CD4-positive, CD25-positive, alpha-beta regulatory T cell (primary cell): ENCODE measurements around the gene ANO6. TPM values are rescaled to one million over a fixed set of nuclear protein-coding genes. Genes with fewer than 3 reads are reported as not detected.
A peak's percentile ranks its signal among the peaks of the same experiment; 100 is the strongest.

Experiments used
- ATAC-seq, 2 donors: fragments of 150-1000 bp; cut with Tn5 transposase; one replicate each; pipeline ENCODE4 v1.10.0; 2021; ENCODE audit warnings: low read depth in 2 of 2, moderate number of reproducible peaks in 2 of 2, moderate library complexity in 1 of 2
- DNase-seq, 3 donors: peaks; one replicate each; pipeline versions ENCODE4 v3.0.0 to v3.0.0-alpha.2; 2012 to 2022; ENCODE audit warnings: mixed read lengths in 1 of 3
- H3K27ac ChIP-seq: one replicate; pipeline ENCODE4 v1.7.0; 2013; ENCODE audit warnings: mild to moderate bottlenecking, low read length; ENCODE audit not compliant: insufficient read depth, poor library complexity, severe bottlenecking
- H3K27me3 ChIP-seq: one replicate; pipeline ENCODE4 v1.7.0; 2013; ENCODE audit warnings: low read length; ENCODE audit not compliant: control insufficient read depth, insufficient read depth
- H3K36me3 ChIP-seq: one replicate; pipeline ENCODE4 v1.7.0; 2013; ENCODE audit warnings: mild to moderate bottlenecking, low read length, moderate library complexity; ENCODE audit not compliant: control insufficient read depth, insufficient read depth
- H3K4me1 ChIP-seq: 2 replicates; pipeline ENCODE4 v1.7.0; 2013; ENCODE audit warnings: mild to moderate bottlenecking, low read length; ENCODE audit not compliant: insufficient read depth, control insufficient read depth, poor library complexity, severe bottlenecking
- H3K4me3 ChIP-seq: one replicate; pipeline ENCODE4 v1.7.0; 2013; ENCODE audit warnings: low read depth, mild to moderate bottlenecking, low read length, moderate library complexity
- H3K9me3 ChIP-seq, 2 experiments: 1 replicate in 1 of 2; 2 replicates in 1 of 2; pipeline ENCODE4 v1.7.0; 2013; ENCODE audit warnings: low read length in 2 of 2, mild to moderate bottlenecking in 1 of 2, moderate library complexity in 1 of 2; ENCODE audit not compliant: control insufficient read depth in 2 of 2
- H3K27ac Mint-ChIP-seq, 3 donors: one replicate each; pipeline ENCODE4 v1.8.0; 2020 to 2022; ENCODE audit warnings: mild to moderate bottlenecking in 3 of 3, mixed read lengths in 3 of 3, moderate library complexity in 2 of 3
- H3K27me3 Mint-ChIP-seq: one replicate; pipeline ENCODE4 v1.8.0; 2022; ENCODE audit warnings: mild to moderate bottlenecking, mixed read lengths
- H3K36me3 Mint-ChIP-seq: one replicate; pipeline ENCODE4 v1.8.0; 2020; ENCODE audit warnings: mixed read lengths
- H3K4me1 Mint-ChIP-seq, 4 donors: one replicate each; pipeline ENCODE4 v1.8.0; 2020 to 2022; ENCODE audit warnings: mixed read lengths in 4 of 4, mild to moderate bottlenecking in 1 of 4
- H3K4me3 Mint-ChIP-seq, 4 donors: one replicate each; pipeline ENCODE4 v1.8.0; 2020 to 2022; ENCODE audit warnings: mild to moderate bottlenecking in 4 of 4, mixed read lengths in 4 of 4, moderate library complexity in 3 of 4
- H3K9me3 Mint-ChIP-seq, 7 donors: one replicate each; pipeline ENCODE4 v1.8.0; 2020 to 2022; ENCODE audit warnings: mixed read lengths in 7 of 7, mild to moderate bottlenecking in 3 of 7, moderate library complexity in 2 of 7
- polyA plus RNA-seq, 4 donors: library from polyadenylated mRNA; unstranded; fragments of 300-500 nt; fragmentation: Illumina TruSeq; gene quantifications; one replicate each; pipeline ENCODE4 v1.2.3, GENCODE V29; 2021
- total RNA-seq: library from RNA; stranded (reverse); gene quantifications from one replicate; pipeline ENCODE4 v1.2.3, GENCODE V29; 2022

Gene ANO6
- total and polyA plus RNA-seq, 5 donors from 2014 or later = 19.9 to 30.1 (median 24.7) TPM

GRCh38 chr12:45348311-45348710 lies 132.4 kb downstream of the ANO6 start:
- no peak for ATAC-seq
- no peak for DNase-seq
- no peak overlapping the region for H3K27ac Mint-ChIP-seq
- Histone ChIP-seq H3K4me1 (no peaks in the 10 kb centered on the region), H3K27ac (no peak overlapping the region), H3K4me3 (no peak overlapping the region), H3K9me3 (no peaks in the 10 kb centered on the region), H3K36me3 (peaks cover 47% of the 10 kb centered on the region), H3K27me3 (no peaks in the 10 kb centered on the region)
- H3K36me3 Mint-ChIP-seq = peaks cover 59% of the 10 kb centered on the region
- peaks cover 2 to 15% (median 6%) of the 10 kb centered on the region in 4 donors for H3K4me1 Mint-ChIP-seq
- no peaks in the 10 kb centered on the region for H3K27me3 Mint-ChIP-seq
- no peak overlapping the region for H3K4me3 Mint-ChIP-seq
- peaks cover 0 to 2% (median 0%) of the 10 kb centered on the region in 7 donors for H3K9me3 Mint-ChIP-seq

GRCh38 chr12:45348986-45349385 lies 133.1 kb downstream of the ANO6 start:
- Histone ChIP-seq H3K27ac (no peak overlapping the region), H3K9me3 (no peaks in the 10 kb centered on the region), H3K36me3 (peaks cover 54% of the 10 kb centered on the region), H3K4me3 (no peak overlapping the region), H3K4me1 (no peaks in the 10 kb centered on the region), H3K27me3 (no peaks in the 10 kb centered on the region)
- Mint-ChIP-seq H3K36me3 (peaks cover 64% of the 10 kb centered on the region), H3K27me3 (no peaks in the 10 kb centered on the region), H3K4me3 (no peak overlapping the region), H3K27ac (no peak overlapping the region), H3K9me3 (peaks cover 0 to 2% (median 0%) of the 10 kb centered on the region in 7 donors), H3K4me1 (peaks cover 5 to 20% (median 10%) of the 10 kb centered on the region in 4 donors)
- DNase-seq = no peak
- no peak for ATAC-seq

GRCh38 chr12:45349916-45350315 lies 134.0 kb downstream of the ANO6 start:
- H3K27me3 Mint-ChIP-seq = no peaks in the 10 kb centered on the region
- DNase-seq (no peak), ATAC-seq (no peak)
- peaks cover 64% of the 10 kb centered on the region for H3K36me3 Mint-ChIP-seq
- Histone ChIP-seq H3K4me1 (no peaks in the 10 kb centered on the region), H3K9me3 (no peaks in the 10 kb centered on the region), H3K27ac (no peak overlapping the region), H3K4me3 (no peak overlapping the region), H3K36me3 (peaks cover 57% of the 10 kb centered on the region), H3K27me3 (no peaks in the 10 kb centered on the region)
- H3K4me3 Mint-ChIP-seq = no peak overlapping the region
- no peak overlapping the region for H3K27ac Mint-ChIP-seq
- peaks cover 6 to 29% (median 12%) of the 10 kb centered on the region in 4 donors for H3K4me1 Mint-ChIP-seq
- peaks cover 0 to 2% (median 0%) of the 10 kb centered on the region in 7 donors for H3K9me3 Mint-ChIP-seq

- peaks cover 0 to 2% (median 0%) of the 10 kb centered on the region in 7 donors for H3K9me3 Mint-ChIP-seq
- ATAC-seq = no peak
- Histone ChIP-seq H3K4me1 (no peaks in the 10 kb centered on the region), H3K27me3 (no peaks in the 10 kb centered on the region), H3K9me3 (no peaks in the 10 kb centered on the region), H3K36me3 (peaks cover 65% of the 10 kb centered on the region), H3K4me3 (no peak overlapping the region), H3K27ac (no peak overlapping the region)
- H3K36me3 Mint-ChIP-seq = peaks cover 63% of the 10 kb centered on the region
- no peak overlapping the region for H3K27ac Mint-ChIP-seq
- no peak for DNase-seq
- no peak overlapping the region for H3K4me3 Mint-ChIP-seq
- peaks cover 6 to 29% (median 12%) of the 10 kb centered on the region in 4 donors for H3K4me1 Mint-ChIP-seq
- H3K27me3 Mint-ChIP-seq = no peaks in the 10 kb centered on the region
Observed at GRCh38 chr12:45350861-45351260, 135.0 kb downstream of the ANO6 start.

- Histone ChIP-seq H3K9me3 (no peaks in the 10 kb centered on the region), H3K4me1 (no peaks in the 10 kb centered on the region), H3K27ac (no peak overlapping the region), H3K27me3 (no peaks in the 10 kb centered on the region), H3K4me3 (no peak overlapping the region), H3K36me3 (peaks cover 67% of the 10 kb centered on the region)
- H3K9me3 Mint-ChIP-seq = peaks cover 0 to 2% (median 0%) of the 10 kb centered on the region in 7 donors
- no peak overlapping the region for H3K4me3 Mint-ChIP-seq
- H3K36me3 Mint-ChIP-seq = peaks cover 61% of the 10 kb centered on the region
- no peak for ATAC-seq
- H3K27me3 Mint-ChIP-seq = no peaks in the 10 kb centered on the region
- no peak for DNase-seq
- peaks cover 6 to 29% (median 12%) of the 10 kb centered on the region in 4 donors for H3K4me1 Mint-ChIP-seq
- H3K27ac Mint-ChIP-seq = peak overlapping the region in 1 of 3 donors; percentile 65
Observed at GRCh38 chr12:45351921-45352670, 136.2 kb downstream of the ANO6 start.

GRCh38 chr12:45353944-45354343 lies 138.0 kb downstream of the ANO6 start:
- H3K27me3 ChIP-seq = no peaks in the 10 kb centered on the region
- DNase-seq (no peak), ATAC-seq (no peak)
- H3K4me1 ChIP-seq = no peaks in the 10 kb centered on the region
- H3K27ac ChIP-seq = no peak overlapping the region
- H3K27ac Mint-ChIP-seq = peak overlapping the region in 2 of 3 donors; percentile 4 to 72
- peaks cover 0 to 2% (median 0%) of the 10 kb centered on the region in 7 donors for H3K9me3 Mint-ChIP-seq
- peaks cover 58% of the 10 kb centered on the region for H3K36me3 Mint-ChIP-seq
- H3K36me3 ChIP-seq = peaks cover 61% of the 10 kb centered on the region
- no peaks in the 10 kb centered on the region for H3K27me3 Mint-ChIP-seq
- no peak overlapping the region for H3K4me3 ChIP-seq
- no peaks in the 10 kb centered on the region for H3K9me3 ChIP-seq
- no peak overlapping the region for H3K4me3 Mint-ChIP-seq
- peaks cover 6 to 29% (median 12%) of the 10 kb centered on the region in 4 donors for H3K4me1 Mint-ChIP-seq

GRCh38 chr12:45354399-45354798 lies 138.5 kb downstream of the ANO6 start:
- H3K36me3 Mint-ChIP-seq = peaks cover 57% of the 10 kb centered on the region

More at GRCh38 chr12:45354399-45354798, 138.5 kb downstream of the ANO6 start:
- Histone ChIP-seq H3K36me3 (peaks cover 61% of the 10 kb centered on the region), H3K4me3 (no peak overlapping the region), H3K27ac (no peak overlapping the region), H3K9me3 (no peaks in the 10 kb centered on the region), H3K27me3 (no peaks in the 10 kb centered on the region), H3K4me1 (no peaks in the 10 kb centered on the region)
- H3K4me1 Mint-ChIP-seq = peaks cover 6 to 29% (median 12%) of the 10 kb centered on the region in 4 donors
- peak in 1 of 3 donors; percentile 4 for DNase-seq
- no peak overlapping the region for H3K4me3 Mint-ChIP-seq
- H3K27ac Mint-ChIP-seq = peak overlapping the region; percentile 4 to 72 (median 20)
- ATAC-seq = no peak
- peaks cover 0 to 2% (median 0%) of the 10 kb centered on the region in 7 donors for H3K9me3 Mint-ChIP-seq
- H3K27me3 Mint-ChIP-seq = no peaks in the 10 kb centered on the region
